Esophagus (tissue), 2 donors: ENCODE results near the gene IL17B. TPM values are rescaled to one million over a fixed set of nuclear protein-coding genes. Genes with fewer than 3 reads are reported as not detected.

ENCODE experiments used
- H3K27ac ChIP-seq, 2 donors: one replicate each; pipeline ENCODE4 v1.5.1; 2013; ENCODE audit warnings: low read depth in 2 of 2, mild to moderate bottlenecking in 2 of 2, inconsistent platforms in 1 of 2, low read length in 1 of 2, moderate library complexity in 1 of 2
- H3K27me3 ChIP-seq, 2 donors: one replicate each; pipeline ENCODE4 v1.6.1; 2013; ENCODE audit warnings: low read length in 2 of 2, control low read depth in 1 of 2, mild to moderate bottlenecking in 1 of 2; ENCODE audit not compliant: insufficient read depth in 2 of 2, control insufficient read depth in 1 of 2
- H3K36me3 ChIP-seq, 2 donors: one replicate each; pipeline ENCODE4 v1.6.1; 2013; ENCODE audit warnings: low read length in 1 of 2; ENCODE audit not compliant: control insufficient read depth in 2 of 2, insufficient read depth in 2 of 2
- H3K4me1 ChIP-seq, 2 donors: one replicate each; pipeline ENCODE4 v1.6.1; 2013; ENCODE audit warnings: low read length in 1 of 2; ENCODE audit not compliant: control insufficient read depth in 2 of 2, insufficient read depth in 2 of 2
- H3K4me3 ChIP-seq, 2 donors: one replicate each; pipeline ENCODE4 v1.5.1; 2013; ENCODE audit warnings: low read length in 2 of 2, mild to moderate bottlenecking in 2 of 2, low read depth in 1 of 2, moderate library complexity in 1 of 2
- H3K9me3 ChIP-seq, 2 donors: one replicate each; pipeline ENCODE4 v1.6.1; 2013; ENCODE audit warnings: mild to moderate bottlenecking in 2 of 2, low read depth in 1 of 2, low read length in 1 of 2, moderate library complexity in 1 of 2; ENCODE audit not compliant: control insufficient read depth in 2 of 2, insufficient read depth in 1 of 2
- WGBS, 2 donors: extraction: QIAGEN DNeasy Blood & Tissue Kit; methylation state at CpG; one replicate each; pipeline ENCODE4 v1.1.7; 2013; 5-methylcytosine and 5-hydroxymethylcytosine counted together
- polyA plus RNA-seq, 2 donors: library from polyadenylated mRNA; stranded (reverse); fragments of 200-250 nt; gene quantifications; one replicate each; pipeline ENCODE4 v1.2.3, GENCODE V29; 2013
- donor health status: healthy with polysubstance abuse.
- donor health status: Bipolar disorder and iron deficiency.

The IL17B gene
- polyA plus RNA-seq, 2 donors: 1.4 TPM

DNA sequence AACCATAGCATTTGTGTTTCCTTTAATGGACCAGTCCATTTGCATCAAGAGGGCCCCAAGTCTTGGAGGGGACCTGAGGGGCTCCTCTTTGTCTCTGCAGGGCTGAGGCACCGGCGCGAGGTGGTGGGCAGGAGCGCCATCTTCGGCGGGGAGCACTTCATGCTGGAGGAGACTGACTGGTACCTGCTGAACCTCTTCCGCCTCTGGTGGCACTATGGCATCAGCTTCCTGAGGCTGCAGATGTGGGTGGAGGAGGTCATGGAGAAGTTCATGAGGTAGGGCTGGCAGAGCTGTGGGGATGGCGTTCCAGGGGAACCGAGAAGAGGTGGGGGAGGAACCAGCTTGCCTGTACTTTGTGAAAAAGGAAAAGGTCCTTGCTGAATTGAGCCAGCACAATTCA lies 15.2 kb downstream of the IL17B start:
- no peaks in the 10 kb centered on the region for H3K36me3 ChIP-seq
- H3K9me3 ChIP-seq: no peaks in the 10 kb centered on the region
- WGBS, 2 donors: 93% methylated on average over 9 of the region's 9 CpGs
- H3K4me3 ChIP-seq: no peak overlapping the region
- peaks cover 6 to 12% of the 10 kb centered on the region in 2 donors for H3K4me1 ChIP-seq
- no peak overlapping the region for H3K27ac ChIP-seq
- no peaks in the 10 kb centered on the region for H3K27me3 ChIP-seq

- Histone ChIP-seq H3K27ac (no peak overlapping the region), H3K36me3 (no peaks in the 10 kb centered on the region), H3K27me3 (no peaks in the 10 kb centered on the region), H3K4me3 (no peak overlapping the region), H3K9me3 (no peaks in the 10 kb centered on the region), H3K4me1 (peaks cover 7 to 12% of the 10 kb centered on the region in 2 donors)
Measured at GRCh38 chr5:149363358-149363757, 15.7 kb downstream of the IL17B start.

DNA sequence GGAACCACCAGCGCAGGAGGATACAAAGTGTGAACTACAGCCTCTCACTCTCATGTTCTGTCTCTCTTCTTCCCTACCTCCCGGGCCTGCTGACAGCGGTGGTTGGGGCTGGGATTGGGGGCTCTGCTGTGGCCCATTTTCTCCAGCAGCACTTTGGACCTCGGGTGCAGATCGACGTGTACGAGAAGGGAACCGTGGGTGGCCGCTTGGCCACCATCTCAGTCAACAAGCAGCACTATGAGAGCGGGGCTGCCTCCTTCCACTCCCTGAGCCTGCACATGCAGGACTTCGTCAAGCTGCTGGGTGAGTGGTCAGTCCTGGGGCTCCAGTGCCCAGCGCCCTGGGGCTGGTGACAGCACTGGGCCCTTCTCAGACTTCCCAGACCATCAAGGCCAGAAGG lies 16.6 kb downstream of the IL17B start:
- peaks cover 9% of the 10 kb centered on the region in 2 donors for H3K4me1 ChIP-seq
- H3K36me3 ChIP-seq: no peaks in the 10 kb centered on the region
- no peak overlapping the region for H3K4me3 ChIP-seq
- H3K9me3 ChIP-seq: no peaks in the 10 kb centered on the region
- no peak overlapping the region for H3K27ac ChIP-seq
- H3K27me3 ChIP-seq: no peaks in the 10 kb centered on the region
- 92% methylated on average over 12 of the region's 12 CpGs for WGBS, 2 donors

GRCh38 chr5:149360272-149360671 lies 18.8 kb downstream of the IL17B start:
- 82 to 89% methylated on average over 1 of the region's 1 CpG for WGBS, 2 donors
- no peaks in the 10 kb centered on the region for H3K27me3 ChIP-seq

GRCh38 chr5:149358868-149359495 lies 20.1 kb downstream of the IL17B start:
- 79 to 81% methylated on average over 8 of the region's 8 CpGs for WGBS, 2 donors
- no peak overlapping the region for H3K4me3 ChIP-seq
- H3K36me3 ChIP-seq: no peaks in the 10 kb centered on the region
- H3K27ac ChIP-seq: no peak overlapping the region
- no peaks in the 10 kb centered on the region for H3K9me3 ChIP-seq
- H3K27me3 ChIP-seq: no peaks in the 10 kb centered on the region
- H3K4me1 ChIP-seq: peaks cover 3 to 5% of the 10 kb centered on the region in 2 donors

More at GRCh38 chr5:149360272-149360671, 18.8 kb downstream of the IL17B start:
- no peak overlapping the region for H3K4me3 ChIP-seq
- peaks cover 3 to 5% of the 10 kb centered on the region in 2 donors for H3K4me1 ChIP-seq
- no peak overlapping the region for H3K27ac ChIP-seq
- H3K36me3 ChIP-seq: no peaks in the 10 kb centered on the region
- no peaks in the 10 kb centered on the region for H3K9me3 ChIP-seq

DNA sequence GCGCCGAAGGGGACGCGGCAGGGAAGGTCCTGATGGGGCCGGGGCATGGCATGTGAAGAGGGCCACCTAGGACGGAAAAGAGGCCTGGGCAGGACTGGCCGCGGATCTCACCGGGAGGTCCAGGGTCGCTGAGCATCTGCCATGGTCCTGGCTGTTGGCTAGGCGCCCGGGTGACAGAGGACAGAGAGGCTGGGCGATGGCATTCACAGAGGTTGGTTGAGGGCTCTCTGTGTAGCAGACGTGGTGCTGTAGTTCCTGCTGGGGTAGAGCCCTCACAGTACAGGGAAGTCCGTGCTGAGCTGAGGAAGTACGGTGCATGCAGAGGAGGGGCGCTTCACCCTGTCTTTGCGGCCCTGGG lies 20.8 kb downstream of the IL17B start:
- Histone ChIP-seq H3K4me3 (peak overlapping the region; percentile 66 to 68), H3K36me3 (no peaks in the 10 kb centered on the region), H3K9me3 (no peaks in the 10 kb centered on the region), H3K27me3 (no peaks in the 10 kb centered on the region), H3K4me1 (peaks cover 3 to 5% of the 10 kb centered on the region in 2 donors), H3K27ac (peak overlapping the region; percentile 52 to 62)
- WGBS, 2 donors: 0 to 1% methylated on average over 18 of the region's 18 CpGs

GRCh38 chr5:149357370-149358293 lies 21.5 kb downstream of the IL17B start, which contains the start of gene PCYOX1L:
Gene PCYOX1L (plus strand): TSS chr5:149358046. CDS start chr5:149358069, 23 bp downstream.
- WGBS, 2 donors: 2% methylated on average over 42 to 61 of the region's 61 CpGs
- H3K36me3 ChIP-seq: no peaks in the 10 kb centered on the region
- no peaks in the 10 kb centered on the region for H3K27me3 ChIP-seq
- H3K4me3 ChIP-seq: peak within 1 kb of the TSS; percentile 66 to 68
- peaks cover 3 to 5% of the 10 kb centered on the region in 2 donors for H3K4me1 ChIP-seq
- H3K9me3 ChIP-seq: no peaks in the 10 kb centered on the region
- H3K27ac ChIP-seq: peak within 1 kb of the TSS; percentile 52 to 62

DNA sequence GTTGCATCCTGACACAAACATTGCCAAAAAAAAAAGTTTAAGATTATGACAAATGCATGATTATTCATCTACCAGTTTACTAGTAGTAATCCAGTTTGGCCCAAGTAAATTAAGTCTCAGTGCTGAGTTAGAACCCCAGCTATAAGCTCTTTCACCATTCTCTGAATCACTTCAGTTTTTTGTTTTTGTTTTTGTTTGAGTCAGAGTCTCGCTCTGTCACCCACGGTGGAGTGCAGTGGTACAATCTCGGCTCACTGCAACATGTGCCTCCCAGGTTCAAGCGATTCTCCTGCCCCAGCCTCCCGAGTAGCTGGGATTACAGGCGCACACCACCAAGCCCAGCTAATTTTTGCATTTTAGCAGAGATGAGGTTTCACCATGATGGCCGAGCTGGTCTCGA lies 22.7 kb downstream of the IL17B start:
- Histone ChIP-seq H3K27me3 (no peaks in the 10 kb centered on the region), H3K9me3 (no peaks in the 10 kb centered on the region), H3K4me1 (peaks cover 3 to 5% of the 10 kb centered on the region in 2 donors), H3K36me3 (peaks cover 0 to under 1% of the 10 kb centered on the region in 2 donors), H3K27ac (peak overlapping the region in 1 of 2 donors; percentile 7), H3K4me3 (no peak overlapping the region)
- 91 to 96% methylated on average over 8 of the region's 8 CpGs for whole genome bisulfite sequencing, 2 donors

DNA sequence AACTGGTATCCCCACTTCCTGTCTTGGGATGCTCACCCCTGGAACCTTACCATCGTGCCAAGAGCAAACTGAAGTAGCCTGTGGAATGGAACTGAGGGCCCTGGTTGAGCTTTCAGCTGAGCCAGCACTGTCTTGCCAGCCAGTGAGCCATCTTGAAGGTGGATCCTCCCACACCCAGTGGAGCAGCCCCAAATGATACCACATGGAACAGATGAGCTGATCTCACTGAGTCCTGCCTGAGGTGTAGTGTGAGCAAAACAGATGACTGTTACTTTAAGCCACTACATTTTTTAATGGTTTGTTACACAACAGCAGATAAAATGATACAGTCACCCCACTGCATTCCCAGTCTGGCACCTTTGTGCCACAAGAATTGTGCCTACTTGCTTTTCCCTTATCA lies 23.4 kb downstream of the IL17B start:
- Histone ChIP-seq H3K4me1 (peaks cover 3 to 5% of the 10 kb centered on the region in 2 donors), H3K4me3 (no peak overlapping the region), H3K9me3 (no peaks in the 10 kb centered on the region), H3K27me3 (no peaks in the 10 kb centered on the region), H3K36me3 (peaks cover 2 to 4% of the 10 kb centered on the region in 2 donors), H3K27ac (no peak overlapping the region)
- 92 to 94% methylated on average over 1 of the region's 1 CpG for WGBS, 2 donors
